ENCODE measurements around the gene GIPC2. TPM values are rescaled to one million over a fixed set of nuclear protein-coding genes. Genes with fewer than 3 reads are reported as not detected.

Gene GIPC2
- total RNA-seq, 4 donors from 2014 or later: 14.2 to 40.1 (median 24.1) TPM

- intact Hi-C loops (cut with DNase I; ENCODE audit: low total_unique reads): no loop called here
- peak overlapping the region in 3 of 4 donors; percentile 35 to 67 (median 40) for H3K27ac ChIP-seq
- WGBS, 2 donors (ENCODE audit: low coverage in 1 of 2): 35% methylated on average over 2 of the region's 2 CpGs; no CpG with 5 or more reads in 1 of the 2 donors
- TF ChIP-seq POLR2A (IDR thresholded peaks at IDR 0.05) (no peak), CTCF (IDR thresholded peaks at IDR 0.05) (no peak), POLR2AphosphoS5 (IDR thresholded peaks at IDR 0.05) (no peak), EP300 (IDR thresholded peaks at IDR 0.05; ENCODE audit: low read depth) (no peak)
- in situ Hi-C loops (cut with MboI; ENCODE audit: low pct_ligation_motif_present in 1 of 4, low pct_unique_long_range_greater_than_20kb in 1 of 4, low sequenced_read_pairs in 3 of 4): no loop called here
- no peaks in the 10 kb centered on the region for H3K9me3 ChIP-seq
- no peak for DNase-seq
- H3K27me3 ChIP-seq: no peaks in the 10 kb centered on the region
- peaks cover 0 to 9% (median 3%) of the 10 kb centered on the region in 4 donors for H3K4me1 ChIP-seq
- no peaks in the 10 kb centered on the region for H3K36me3 ChIP-seq
- no peak overlapping the region for H3K4me3 ChIP-seq
These were observed 9.2 kb downstream of the GIPC2 start for GRCh38 chr1:78054972-78055371.

- H3K27me3 ChIP-seq: no peaks in the 10 kb centered on the region
- H3K9me3 ChIP-seq: no peaks in the 10 kb centered on the region
- no peaks in the 10 kb centered on the region for H3K36me3 ChIP-seq
- intact Hi-C loops (cut with DNase I; ENCODE audit: low total_unique reads) (no loop called here), in situ Hi-C loops (cut with MboI; ENCODE audit: low pct_ligation_motif_present in 1 of 4, low pct_unique_long_range_greater_than_20kb in 1 of 4, low sequenced_read_pairs in 3 of 4) (no loop called here)
- H3K4me1 ChIP-seq: peaks cover 0 to 9% (median 3%) of the 10 kb centered on the region in 4 donors
- H3K27ac ChIP-seq: peak overlapping the region in 3 of 4 donors; percentile 35 to 67 (median 40)
- H3K4me3 ChIP-seq: peak overlapping the region in 1 of 4 donors; percentile 30
- no peak for TF ChIP-seq EP300 (IDR thresholded peaks at IDR 0.05; ENCODE audit: low read depth)
- no peak for TF ChIP-seq POLR2A (IDR thresholded peaks at IDR 0.05)
- no peak for TF ChIP-seq CTCF (IDR thresholded peaks at IDR 0.05)
- no peak for TF ChIP-seq POLR2AphosphoS5 (IDR thresholded peaks at IDR 0.05)
- DNase-seq: no peak
- WGBS, 2 donors (ENCODE audit: low coverage in 1 of 2): 48 to 50% methylated on average over 3 of the region's 3 CpGs
These were observed 9.9 kb downstream of the GIPC2 start for GRCh38 chr1:78055565-78056132.

- 80 to 89% methylated on average over 3 to 4 of the region's 4 CpGs for WGBS, 2 donors (ENCODE audit: low coverage in 1 of 2)
- Histone ChIP-seq H3K9me3 (no peaks in the 10 kb centered on the region), H3K36me3 (no peaks in the 10 kb centered on the region), H3K4me3 (no peak overlapping the region), H3K27me3 (no peaks in the 10 kb centered on the region), H3K4me1 (peaks cover 0 to 9% (median 3%) of the 10 kb centered on the region in 4 donors), H3K27ac (no peak overlapping the region)
- in situ Hi-C loops (cut with MboI; ENCODE audit: low pct_ligation_motif_present in 1 of 4, low pct_unique_long_range_greater_than_20kb in 1 of 4, low sequenced_read_pairs in 3 of 4): no loop called here
- no peak for DNase-seq
- TF ChIP-seq POLR2A (IDR thresholded peaks at IDR 0.05): no peak
- no peak for TF ChIP-seq EP300 (IDR thresholded peaks at IDR 0.05; ENCODE audit: low read depth)
- TF ChIP-seq CTCF (IDR thresholded peaks at IDR 0.05): no peak
- TF ChIP-seq POLR2AphosphoS5 (IDR thresholded peaks at IDR 0.05): no peak
- intact Hi-C loops (cut with DNase I; ENCODE audit: low total_unique reads): no loop called here
These were observed 12.9 kb downstream of the GIPC2 start for GRCh38 chr1:78058670-78059069.

DNA sequence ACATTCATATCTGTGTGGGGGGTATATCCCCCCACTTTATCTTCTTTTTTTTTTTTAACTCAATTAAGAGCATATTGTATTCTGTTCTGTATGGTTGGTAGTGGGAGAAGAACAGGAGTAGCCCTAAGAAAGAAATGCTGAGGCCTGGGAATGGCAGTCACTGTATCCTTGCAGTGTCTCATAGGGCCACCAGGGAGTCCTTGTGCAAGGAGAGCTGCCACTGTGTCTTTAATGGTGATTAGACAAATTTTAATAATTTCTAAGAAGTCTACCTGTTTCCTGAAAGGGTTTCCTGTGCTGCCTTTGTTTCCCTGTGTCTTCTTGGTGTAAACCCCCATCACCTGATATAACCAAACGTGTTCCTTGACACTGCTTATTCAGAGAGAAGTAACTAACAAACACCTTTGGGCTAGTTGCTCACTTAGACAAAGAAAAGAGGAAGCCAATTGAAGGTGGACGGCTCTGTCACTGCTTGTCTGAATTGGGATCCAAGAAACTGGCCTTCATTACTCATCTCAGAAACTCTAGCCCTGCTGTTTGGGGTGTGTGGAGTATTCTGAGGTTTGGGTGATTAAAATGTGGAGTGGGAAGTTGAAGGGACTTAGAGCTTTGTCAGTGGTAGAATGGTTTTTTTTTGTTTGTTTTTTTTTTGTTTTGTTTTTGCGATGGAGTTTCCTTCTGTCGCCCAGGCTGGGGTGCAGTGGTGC is 15.2 kb downstream of the GIPC2 start:
- no peak for DNase-seq
- Histone ChIP-seq H3K27me3 (no peaks in the 10 kb centered on the region), H3K9me3 (no peaks in the 10 kb centered on the region), H3K4me1 (peaks cover 0 to 12% (median 0%) of the 10 kb centered on the region in 4 donors), H3K36me3 (no peaks in the 10 kb centered on the region), H3K4me3 (no peak overlapping the region), H3K27ac (no peak overlapping the region)
- in situ Hi-C loops (cut with MboI; ENCODE audit: low pct_ligation_motif_present in 1 of 4, low pct_unique_long_range_greater_than_20kb in 1 of 4, low sequenced_read_pairs in 3 of 4): no loop called here
- TF ChIP-seq CTCF (IDR thresholded peaks at IDR 0.05) (no peak), POLR2A (IDR thresholded peaks at IDR 0.05) (no peak), POLR2AphosphoS5 (IDR thresholded peaks at IDR 0.05) (no peak), EP300 (IDR thresholded peaks at IDR 0.05; ENCODE audit: low read depth) (no peak)
- intact Hi-C loops (cut with DNase I; ENCODE audit: low total_unique reads): no loop called here
- 77 to 95% methylated on average over 3 to 4 of the region's 4 CpGs for WGBS, 2 donors (ENCODE audit: low coverage in 1 of 2)
